Liver (tissue), 9 donors: ENCODE measurements around the gene SP1. TPM values are rescaled to one million over a fixed set of nuclear protein-coding genes. Genes with fewer than 3 reads are reported as not detected.

Experiments
- DNase-seq: peaks from one replicate; pipeline ENCODE4 v3.0.0-alpha.2; 2017; ENCODE audit warnings: low spot score
- H3K27ac ChIP-seq, 2 donors: one replicate each; pipeline ENCODE4 v1.7.0; 2013; ENCODE audit warnings: inconsistent platforms in 2 of 2, low read length in 2 of 2, control low read depth in 1 of 2, low read depth in 1 of 2, mild to moderate bottlenecking in 1 of 2
- H3K27me3 ChIP-seq, 4 donors: one replicate each; pipeline versions ENCODE4 v1.6.1 to v1.7.0; 2013; ENCODE audit warnings: low read length in 3 of 4, inconsistent platforms in 1 of 4, mild to moderate bottlenecking in 1 of 4, moderate library complexity in 1 of 4; ENCODE audit not compliant: control insufficient read depth in 4 of 4, insufficient read depth in 4 of 4
- H3K36me3 ChIP-seq, 4 donors: one replicate each; pipeline versions ENCODE4 v1.6.1 to v1.7.0; 2013; ENCODE audit warnings: low read length in 3 of 4, mild to moderate bottlenecking in 3 of 4, low read depth in 1 of 4, moderate library complexity in 1 of 4; ENCODE audit not compliant: control insufficient read depth in 4 of 4, insufficient read depth in 3 of 4
- H3K4me1 ChIP-seq, 4 donors: one replicate each; pipeline versions ENCODE4 v1.6.1 to v1.7.0; 2013; ENCODE audit warnings: low read length in 3 of 4, mild to moderate bottlenecking in 3 of 4, moderate library complexity in 1 of 4; ENCODE audit not compliant: control insufficient read depth in 4 of 4, insufficient read depth in 4 of 4
- H3K4me3 ChIP-seq, 3 donors: one replicate each; pipeline versions ENCODE4 v1.6.1 to v1.7.0; 2013; ENCODE audit warnings: low read length in 3 of 3, control low read depth in 1 of 3, low read depth in 1 of 3, mild to moderate bottlenecking in 1 of 3
- H3K9ac ChIP-seq, 2 donors: one replicate each; pipeline ENCODE4 v1.7.0; 2013; ENCODE audit warnings: low read length in 2 of 2, mild to moderate bottlenecking in 2 of 2, moderate library complexity in 2 of 2, control low read depth in 1 of 2, low read depth in 1 of 2
- H3K9me3 ChIP-seq, 4 donors: one replicate each; pipeline versions ENCODE4 v1.6.1 to v1.7.0; 2013; ENCODE audit warnings: low read length in 3 of 4; ENCODE audit not compliant: control insufficient read depth in 4 of 4
- ATF3 ChIP-seq: IDR thresholded peaks from 2 replicates; pipeline ENCODE4 v1.6.1; 2016; ENCODE audit warnings: antibody characterized with exemption
- CTCF ChIP-seq: fragments of 150-350 bp; IDR thresholded peaks from 2 replicates; pipeline ENCODE4 v1.5.1; 2017; ENCODE audit warnings: improper control_type of control experiment, low read depth, low read length; ENCODE audit not compliant: missing input control
- EGR1 ChIP-seq, 2 donors: IDR thresholded peaks; 2 replicates each; pipeline ENCODE4 v1.6.1; 2016 to 2018; ENCODE audit warnings: antibody characterized with exemption in 2 of 2, low read depth in 2 of 2
- FOXA2 ChIP-seq: IDR thresholded peaks from 2 replicates; pipeline ENCODE4 v1.6.1; 2016; ENCODE audit warnings: antibody characterized with exemption
- GABPA ChIP-seq, 2 donors: IDR thresholded peaks in 1 of 2; conservative IDR thresholded peaks in 1 of 2; 2 replicates each; pipeline ENCODE4 v1.6.1; 2016; ENCODE audit warnings: antibody characterized with exemption in 2 of 2, mild to moderate bottlenecking in 1 of 2, moderate library complexity in 1 of 2
- HNF4A ChIP-seq, 2 donors: conservative IDR thresholded peaks; 2 replicates each; pipeline ENCODE4 v1.6.1; 2016; ENCODE audit warnings: antibody characterized with exemption in 2 of 2, mild to moderate bottlenecking in 2 of 2
- HNF4G ChIP-seq: IDR thresholded peaks from 2 replicates; pipeline ENCODE4 v1.6.1; 2016; ENCODE audit warnings: antibody characterized with exemption
- JUND ChIP-seq, 2 donors: IDR thresholded peaks; 2 replicates each; pipeline ENCODE4 v1.6.1; 2016; ENCODE audit warnings: antibody characterized with exemption in 2 of 2
- NR2F2 ChIP-seq: IDR thresholded peaks from 2 replicates; pipeline ENCODE4 v1.6.1; 2016; ENCODE audit warnings: antibody characterized with exemption
- RAD21 ChIP-seq, 2 donors: IDR thresholded peaks; 2 replicates each; pipeline ENCODE4 v1.6.1; 2016; ENCODE audit warnings: antibody characterized with exemption in 2 of 2, mild to moderate bottlenecking in 2 of 2
- RXRA ChIP-seq, 2 donors: IDR thresholded peaks; 2 replicates each; pipeline ENCODE4 v1.6.1; 2017 to 2018; ENCODE audit warnings: antibody characterized with exemption in 2 of 2, mild to moderate bottlenecking in 1 of 2
- SP1 ChIP-seq: IDR thresholded peaks from 2 replicates; pipeline ENCODE4 v1.6.1; 2018; ENCODE audit warnings: antibody characterized with exemption, mild to moderate bottlenecking
- TAF1 ChIP-seq: conservative IDR thresholded peaks from 2 replicates; pipeline ENCODE4 v1.6.1; 2016; ENCODE audit warnings: antibody characterized with exemption, mild to moderate bottlenecking
- YY1 ChIP-seq: IDR thresholded peaks from 2 replicates; pipeline ENCODE4 v1.6.1; 2016; ENCODE audit warnings: antibody characterized with exemption, mild to moderate bottlenecking
- ZBTB33 ChIP-seq: IDR thresholded peaks from 2 replicates; pipeline ENCODE4 v1.6.1; 2016; ENCODE audit warnings: antibody characterized with exemption
- WGBS: extraction: QIAGEN DNeasy Blood & Tissue Kit; methylation state at CpG from one replicate; pipeline ENCODE4 v1.1.7; 2013; 5-methylcytosine and 5-hydroxymethylcytosine counted together
- polyA plus RNA-seq, 2 donors: library from polyadenylated mRNA; stranded (reverse) in 1 of 2; unstranded in 1 of 2; fragments of 200-250 nt in 1 of 2; fragments of >200 nt in 1 of 2; fragmentation: Nextera tagmentation in 1 of 2; extraction: Ambion mirVana in 1 of 2; gene quantifications; one replicate each; pipeline versions ENCODE4 v1.2.1 to v1.2.3, GENCODE V29; 2013 to 2015
- total RNA-seq, 2 donors: library from RNA; depleted of rRNA; stranded (reverse); fragments of >200 nt; gene quantifications; one replicate each; pipeline ENCODE4 v1.2.3, GENCODE V29; 2014
- TF ChIP-seq, protein P1 (sequence below): IDR thresholded peaks from 2 replicates; pipeline ENCODE4 v1.6.1; 2016; ENCODE audit warnings: antibody characterized with exemption, mild to moderate bottlenecking
- TF ChIP-seq, protein P2 (sequence below): IDR thresholded peaks from 2 replicates; pipeline ENCODE4 v1.6.1; 2016; ENCODE audit warnings: antibody characterized with exemption
- donor health status: healthy.
- donor health status: healthy.
- donor health status: healthy.
- donor health status: healthy.
- donor health status: healthy.

Gene SP1
- total and polyA plus RNA-seq, 4 donors = 3.8 to 36.5 (median 18.2) TPM

- no peaks in the 10 kb centered on the region for H3K4me1 ChIP-seq
- H3K9ac ChIP-seq = no peak overlapping the region
- no peaks in the 10 kb centered on the region for H3K36me3 ChIP-seq
- no peak for DNase-seq
- 83% methylated on average over 8 of the region's 8 CpGs for WGBS
- H3K4me3 ChIP-seq = no peak overlapping the region
- no peak overlapping the region for H3K27ac ChIP-seq
- no peaks in the 10 kb centered on the region for H3K9me3 ChIP-seq
- TF ChIP-seq NR2F2 = no peak
- no peak for TF ChIP-seq RAD21 (IDR thresholded peaks at IDR 0.05)
- TF ChIP-seq TAF1 = no peak
- TF ChIP-seq RXRA (IDR thresholded peaks at IDR 0.05) = no peak
- no peak for TF ChIP-seq ZBTB33
- TF ChIP-seq ATF3 = no peak
- TF ChIP-seq JUND (IDR thresholded peaks at IDR 0.05) = no peak
- no peak for TF ChIP-seq SP1
- TF ChIP-seq CTCF = no peak
- no peak for TF ChIP-seq FOXA2
- TF ChIP-seq, protein P1, sequence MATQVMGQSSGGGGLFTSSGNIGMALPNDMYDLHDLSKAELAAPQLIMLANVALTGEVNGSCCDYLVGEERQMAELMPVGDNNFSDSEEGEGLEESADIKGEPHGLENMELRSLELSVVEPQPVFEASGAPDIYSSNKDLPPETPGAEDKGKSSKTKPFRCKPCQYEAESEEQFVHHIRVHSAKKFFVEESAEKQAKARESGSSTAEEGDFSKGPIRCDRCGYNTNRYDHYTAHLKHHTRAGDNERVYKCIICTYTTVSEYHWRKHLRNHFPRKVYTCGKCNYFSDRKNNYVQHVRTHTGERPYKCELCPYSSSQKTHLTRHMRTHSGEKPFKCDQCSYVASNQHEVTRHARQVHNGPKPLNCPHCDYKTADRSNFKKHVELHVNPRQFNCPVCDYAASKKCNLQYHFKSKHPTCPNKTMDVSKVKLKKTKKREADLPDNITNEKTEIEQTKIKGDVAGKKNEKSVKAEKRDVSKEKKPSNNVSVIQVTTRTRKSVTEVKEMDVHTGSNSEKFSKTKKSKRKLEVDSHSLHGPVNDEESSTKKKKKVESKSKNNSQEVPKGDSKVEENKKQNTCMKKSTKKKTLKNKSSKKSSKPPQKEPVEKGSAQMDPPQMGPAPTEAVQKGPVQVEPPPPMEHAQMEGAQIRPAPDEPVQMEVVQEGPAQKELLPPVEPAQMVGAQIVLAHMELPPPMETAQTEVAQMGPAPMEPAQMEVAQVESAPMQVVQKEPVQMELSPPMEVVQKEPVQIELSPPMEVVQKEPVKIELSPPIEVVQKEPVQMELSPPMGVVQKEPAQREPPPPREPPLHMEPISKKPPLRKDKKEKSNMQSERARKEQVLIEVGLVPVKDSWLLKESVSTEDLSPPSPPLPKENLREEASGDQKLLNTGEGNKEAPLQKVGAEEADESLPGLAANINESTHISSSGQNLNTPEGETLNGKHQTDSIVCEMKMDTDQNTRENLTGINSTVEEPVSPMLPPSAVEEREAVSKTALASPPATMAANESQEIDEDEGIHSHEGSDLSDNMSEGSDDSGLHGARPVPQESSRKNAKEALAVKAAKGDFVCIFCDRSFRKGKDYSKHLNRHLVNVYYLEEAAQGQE = no peak
- no peak for TF ChIP-seq EGR1 (IDR thresholded peaks at IDR 0.05; ENCODE audit: low read depth in 2 of 2)
- TF ChIP-seq, protein P2, sequence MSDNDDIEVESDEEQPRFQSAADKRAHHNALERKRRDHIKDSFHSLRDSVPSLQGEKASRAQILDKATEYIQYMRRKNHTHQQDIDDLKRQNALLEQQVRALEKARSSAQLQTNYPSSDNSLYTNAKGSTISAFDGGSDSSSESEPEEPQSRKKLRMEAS = no peak
- no peak for TF ChIP-seq YY1
- TF ChIP-seq HNF4A (conservative IDR thresholded peaks at IDR 0.05) = no peak
- no peak for TF ChIP-seq HNF4G
- H3K27me3 ChIP-seq = peaks cover 0 to 2% (median 0%) of the 10 kb centered on the region in 4 donors
These were observed 45.2 kb upstream of the SP1 start for GRCh38 chr12:53334822-53335221.

GRCh38 chr12:53336181-53336681 is 43.7 kb upstream of the SP1 start, which contains the start of gene SP7:
Gene SP7 (minus strand): TSS chr12:53336354. CDS start chr12:53335646, 708 bp downstream.
- H3K36me3 ChIP-seq = no peaks in the 10 kb centered on the region
- 59% methylated on average over 15 of the region's 15 CpGs for WGBS
- no peak within 1 kb of the TSS for H3K27ac ChIP-seq
- no peaks in the 10 kb centered on the region for H3K9me3 ChIP-seq
- no peaks in the 10 kb centered on the region for H3K4me1 ChIP-seq
- no peak within 1 kb of the TSS for H3K4me3 ChIP-seq
- no peak for DNase-seq
- H3K27me3 ChIP-seq = peaks cover 0 to 2% (median 0%) of the 10 kb centered on the region in 4 donors
- H3K9ac ChIP-seq = no peak within 1 kb of the TSS
- TF ChIP-seq ZBTB33 (no peak), RAD21 (IDR thresholded peaks at IDR 0.05) (no peak), GABPA (IDR thresholded peaks at IDR 0.05 in 1 of 2, conservative IDR thresholded peaks at IDR 0.05 in 1 of 2) (no peak), RXRA (IDR thresholded peaks at IDR 0.05) (no peak), HNF4A (conservative IDR thresholded peaks at IDR 0.05) (no peak)
